ENCODE data around the gene NDUFA7.

DNA sequence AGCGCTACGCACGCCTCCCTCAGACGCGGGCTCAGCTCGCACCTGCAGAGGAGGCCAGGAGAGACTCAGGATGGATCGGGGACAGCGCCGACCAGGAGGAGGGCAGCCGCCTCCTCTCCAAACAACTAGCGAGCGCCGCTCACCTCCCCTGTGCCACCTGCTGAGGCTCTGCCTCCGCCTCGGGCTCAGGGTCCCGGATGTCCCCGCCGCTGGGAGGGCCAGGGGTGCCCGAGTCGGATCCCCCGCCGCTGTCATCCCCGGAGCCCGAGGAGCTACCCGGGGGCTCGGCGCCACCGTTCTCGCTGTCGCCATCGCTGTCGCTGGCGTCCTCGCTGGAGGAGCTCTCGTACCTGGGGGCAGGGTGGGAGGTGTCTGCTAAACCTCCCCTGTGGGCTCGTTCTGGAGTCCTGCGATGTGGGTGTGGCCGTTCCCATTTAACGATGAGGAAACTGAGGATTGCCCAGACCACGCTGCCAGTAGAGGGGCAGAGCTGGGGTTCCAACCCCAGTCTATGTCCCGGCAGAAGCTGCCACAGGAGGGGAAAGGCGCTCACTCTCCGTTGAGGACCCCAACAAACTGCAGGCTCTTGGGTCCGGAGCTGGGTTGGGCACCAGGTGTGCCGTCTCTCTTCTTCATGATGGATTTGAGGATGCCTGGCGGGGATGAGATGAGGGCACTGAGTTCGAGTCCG is 12.7 kb upstream of the NDUFA7 start:
- TF ChIP-seq BRCA1 (CRISPR knock-in tag; IDR thresholded peaks at IDR 0.05): no peak
- TF ChIP-seq BCL3 (CRISPR knock-in tag; IDR thresholded peaks at IDR 0.05): no peak
- TF ChIP-seq POLR2A (IDR thresholded peaks at IDR 0.05; ENCODE audit: insufficient read depth in 1 of 2, low read depth in 2 of 2, low read length in 2 of 2): no peak
- no peak for TF ChIP-seq ZNF572 (CRISPR knock-in tag; IDR thresholded peaks at IDR 0.05)
- no peak for TF ChIP-seq ZNF282 (IDR thresholded peaks at IDR 0.05; ENCODE audit: partially characterized antibody)
- TF ChIP-seq, protein P1, sequence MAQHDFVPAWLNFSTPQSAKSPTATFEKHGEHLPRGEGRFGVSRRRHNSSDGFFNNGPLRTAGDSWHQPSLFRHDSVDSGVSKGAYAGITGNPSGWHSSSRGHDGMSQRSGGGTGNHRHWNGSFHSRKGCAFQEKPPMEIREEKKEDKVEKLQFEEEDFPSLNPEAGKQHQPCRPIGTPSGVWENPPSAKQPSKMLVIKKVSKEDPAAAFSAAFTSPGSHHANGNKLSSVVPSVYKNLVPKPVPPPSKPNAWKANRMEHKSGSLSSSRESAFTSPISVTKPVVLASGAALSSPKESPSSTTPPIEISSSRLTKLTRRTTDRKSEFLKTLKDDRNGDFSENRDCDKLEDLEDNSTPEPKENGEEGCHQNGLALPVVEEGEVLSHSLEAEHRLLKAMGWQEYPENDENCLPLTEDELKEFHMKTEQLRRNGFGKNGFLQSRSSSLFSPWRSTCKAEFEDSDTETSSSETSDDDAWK (CRISPR knock-in tag; IDR thresholded peaks at IDR 0.05): no peak
- TF ChIP-seq MXI1 (IDR thresholded peaks at IDR 0.05; ENCODE audit: borderline replicate concordance, low read depth, low read length): no peak
- TF ChIP-seq CREB1 (IDR thresholded peaks at IDR 0.05): no peak
- no peak for TF ChIP-seq CREB1 (CRISPR knock-in tag; IDR thresholded peaks at IDR 0.05)
- no peak for TF ChIP-seq ARNT (IDR thresholded peaks at IDR 0.05)
- no peak for TF ChIP-seq BRD4 (CRISPR knock-in tag; IDR thresholded peaks at IDR 0.05)
- TF ChIP-seq SOX6 (IDR thresholded peaks at IDR 0.05): no peak
- no peak for TF ChIP-seq SOX6 (CRISPR knock-in tag; IDR thresholded peaks at IDR 0.05)
- TF ChIP-seq CTCF (CRISPR knock-in tag; IDR thresholded peaks at IDR 0.05): no peak

Measured in HepG2 (cell line).